DMS79 treated with DMSO at 0.1 percent for 48 hours (cell line): ENCODE measurements around the gene RAC2.
"Not testable (repeated sequence)": the region's sequence is repeated elsewhere in the genome, so short reads cannot be mapped to it uniquely, and the experiment has no call there.

ENCODE experiments used
- DNase-seq: peaks from one replicate; lab custom pipeline; 2025; lab: John Stamatoyannopoulos, UW

RAC2 gene

DNA sequence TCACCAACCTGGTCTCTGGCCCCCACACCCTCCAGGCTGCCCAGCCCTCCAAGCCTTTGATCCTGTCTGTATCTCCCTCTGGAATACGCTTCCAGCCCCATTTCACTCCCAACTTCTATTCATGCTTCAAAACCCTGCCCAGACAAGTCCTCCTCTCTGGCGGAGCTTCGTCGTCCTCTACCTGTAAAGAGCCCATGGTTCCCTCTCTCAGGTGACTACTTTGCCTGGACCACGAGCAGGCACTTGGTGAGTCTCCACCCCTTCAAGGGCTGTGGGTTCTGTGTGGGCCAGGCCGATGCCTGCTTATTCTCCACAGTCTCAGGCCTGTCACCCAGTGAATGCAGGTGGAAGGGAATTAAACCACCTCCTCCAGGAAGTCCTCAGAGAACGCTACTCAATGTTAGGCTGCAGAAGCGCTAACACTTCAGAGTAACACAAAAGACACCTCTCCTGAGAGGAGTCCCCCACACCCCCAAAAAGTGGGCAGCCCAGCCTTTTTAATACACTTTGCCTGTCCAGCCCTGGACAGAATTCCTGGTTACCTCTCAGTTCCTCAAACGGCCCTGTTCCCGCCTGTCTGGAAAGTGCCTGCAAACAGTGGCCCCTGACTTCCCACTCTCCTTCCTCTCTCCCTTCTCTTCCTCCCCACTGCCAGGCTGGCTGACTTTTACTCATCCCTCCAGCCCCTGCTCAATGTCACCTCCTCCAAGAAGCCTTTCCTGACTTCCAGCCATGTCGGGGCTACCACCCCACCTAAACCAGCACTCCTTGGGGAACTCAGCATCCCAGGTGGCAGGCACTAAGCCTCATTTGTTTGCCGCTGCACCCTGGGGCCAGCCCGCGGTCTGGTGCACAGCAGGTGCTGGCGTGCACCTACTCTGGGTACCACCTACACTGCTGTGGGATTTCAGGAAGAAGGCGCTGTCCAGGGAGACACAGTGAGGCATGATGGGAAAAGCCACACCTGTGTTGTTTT lies 9.0 kb downstream of the RAC2 start:
- no peak for DNase-seq

DNA sequence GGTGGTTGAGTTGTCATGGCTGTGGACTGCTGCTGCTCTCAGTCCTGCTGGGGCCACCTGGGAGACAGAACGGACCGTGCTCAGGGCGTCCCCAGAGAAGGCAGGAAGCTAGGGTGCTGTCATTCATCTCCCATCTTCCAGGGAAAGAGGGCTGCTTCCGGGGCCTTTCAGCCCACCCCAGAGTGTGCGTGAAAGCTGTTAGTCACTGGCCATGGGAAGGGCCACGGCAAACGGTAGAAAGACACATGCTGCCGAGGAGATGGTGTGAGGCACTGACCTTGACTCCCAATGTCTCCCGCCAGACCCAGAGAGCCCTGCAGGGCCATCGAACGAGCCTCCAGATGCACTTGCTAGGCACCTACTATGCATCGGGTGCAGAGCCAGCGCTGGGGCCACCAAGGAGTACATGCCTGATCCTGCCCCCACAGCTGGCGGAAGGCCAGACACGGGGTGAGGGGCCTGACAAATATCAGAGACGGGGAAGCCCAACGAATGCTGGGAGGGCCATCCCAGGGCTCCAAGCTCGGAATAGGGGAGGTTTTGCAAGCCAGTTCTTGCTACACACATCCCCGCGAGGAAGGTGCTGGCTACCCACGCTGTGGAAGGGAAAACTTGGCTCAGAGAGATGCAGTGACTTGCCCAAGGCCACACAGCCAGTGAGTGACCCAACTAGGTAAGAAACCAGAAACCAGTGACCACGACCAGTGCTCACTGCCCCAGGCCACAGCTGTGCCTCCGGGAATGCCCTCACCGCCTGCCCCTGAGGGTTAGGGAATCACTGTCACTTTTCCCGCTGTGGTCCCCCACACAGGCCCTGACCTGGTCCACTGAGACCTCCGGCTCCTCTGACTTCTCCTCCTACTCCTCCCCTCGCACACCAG lies 10.1 kb downstream of the RAC2 start:
- DNase-seq: no peak

DNA sequence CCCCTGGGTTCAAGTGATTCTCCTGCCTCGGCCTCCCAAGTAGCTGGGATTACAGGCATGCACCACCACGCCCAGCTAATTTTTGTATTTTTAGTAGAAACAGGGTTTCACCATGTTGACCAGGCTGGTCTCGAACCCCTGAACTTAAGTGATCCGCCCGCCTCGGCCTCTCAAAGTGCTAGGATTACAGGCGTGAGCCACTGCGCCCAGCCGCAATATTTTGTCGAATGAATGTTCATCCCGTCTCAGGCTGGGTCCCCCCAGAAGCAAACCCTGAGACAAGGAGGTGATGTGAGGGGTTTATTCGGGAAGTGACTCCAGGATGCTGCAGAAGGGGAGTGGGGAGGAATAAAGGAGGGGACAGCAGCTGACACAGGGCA lies 10.7 kb downstream of the RAC2 start:
- not testable (repeated sequence) for DNase-seq

DNA sequence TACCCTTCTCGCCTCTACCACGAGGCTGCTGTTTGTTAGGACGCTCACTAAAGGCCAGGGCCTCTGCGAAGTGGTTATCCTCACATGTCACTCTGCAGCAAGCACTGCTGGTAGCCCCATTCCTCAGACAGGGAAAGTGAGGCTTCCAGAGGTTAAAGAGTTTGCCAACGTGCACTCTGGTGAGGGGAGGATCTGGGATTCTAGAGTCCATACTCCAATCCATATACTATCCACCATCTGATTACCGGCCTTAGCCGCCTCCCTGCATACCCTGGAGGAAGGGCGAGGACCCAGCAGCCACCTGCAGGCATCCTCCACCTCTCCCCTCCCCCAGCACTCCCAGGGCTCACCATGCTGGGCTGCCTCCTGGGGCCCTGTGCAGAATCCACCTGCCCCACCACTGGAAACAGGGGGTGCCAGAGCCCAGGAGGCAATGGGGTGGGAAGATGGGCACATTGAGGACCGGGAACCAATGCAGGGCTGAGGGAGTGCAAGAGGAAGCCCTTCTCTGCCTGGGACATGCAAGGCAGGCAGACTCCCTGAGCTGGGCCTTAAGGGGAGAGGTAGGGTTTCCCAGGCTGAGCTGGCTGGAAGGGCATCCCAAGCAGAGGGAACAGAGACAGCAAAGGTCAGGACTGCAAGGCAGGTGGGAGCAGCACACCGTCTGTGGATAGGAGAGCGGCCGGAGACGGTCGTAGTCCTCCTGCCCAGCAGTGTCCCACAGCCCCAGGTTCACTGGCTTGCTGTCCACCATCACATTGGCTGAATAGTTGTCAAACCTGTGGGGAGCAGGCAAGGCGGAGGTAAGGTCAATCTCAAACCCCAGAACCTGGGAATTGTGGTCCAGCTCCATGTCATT lies 11.7 kb downstream of the RAC2 start:
- no peak for DNase-seq

DNA sequence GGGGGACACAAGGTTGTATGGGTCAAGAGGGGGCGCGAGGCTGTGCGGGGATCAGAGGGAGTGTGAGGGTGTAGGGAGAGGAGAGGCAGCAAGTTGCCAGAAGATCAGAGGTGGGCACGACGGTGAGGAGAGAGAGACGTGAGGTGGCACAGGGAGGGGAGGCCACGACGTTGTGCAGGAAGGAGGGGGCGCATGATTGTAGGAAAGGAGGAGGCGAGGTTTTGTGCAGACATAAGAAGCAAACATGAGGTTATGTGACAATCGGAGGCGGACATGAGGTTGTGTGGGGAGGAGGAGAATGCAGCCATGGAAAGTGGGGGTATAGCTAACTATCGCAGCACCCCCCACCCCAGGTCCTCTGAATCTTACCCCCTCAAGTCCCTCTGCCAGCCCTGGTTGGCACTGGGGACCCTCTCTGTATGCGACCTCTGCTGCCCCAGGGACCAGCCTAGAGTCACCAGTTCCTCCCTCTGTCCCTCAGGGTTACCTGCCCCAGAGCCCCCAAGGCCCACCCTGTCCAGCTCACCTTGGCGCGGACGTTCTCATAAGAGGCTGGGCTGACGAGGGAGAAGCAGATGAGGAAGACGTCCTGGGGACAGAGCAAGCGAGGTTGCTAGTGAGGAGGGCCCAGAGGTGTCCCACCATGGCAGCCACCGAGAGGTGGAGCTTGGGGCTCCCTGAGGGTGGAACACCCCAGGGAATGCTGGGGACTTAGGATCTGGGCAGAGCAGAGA lies 12.5 kb downstream of the RAC2 start:
- DNase-seq: no peak

DNA sequence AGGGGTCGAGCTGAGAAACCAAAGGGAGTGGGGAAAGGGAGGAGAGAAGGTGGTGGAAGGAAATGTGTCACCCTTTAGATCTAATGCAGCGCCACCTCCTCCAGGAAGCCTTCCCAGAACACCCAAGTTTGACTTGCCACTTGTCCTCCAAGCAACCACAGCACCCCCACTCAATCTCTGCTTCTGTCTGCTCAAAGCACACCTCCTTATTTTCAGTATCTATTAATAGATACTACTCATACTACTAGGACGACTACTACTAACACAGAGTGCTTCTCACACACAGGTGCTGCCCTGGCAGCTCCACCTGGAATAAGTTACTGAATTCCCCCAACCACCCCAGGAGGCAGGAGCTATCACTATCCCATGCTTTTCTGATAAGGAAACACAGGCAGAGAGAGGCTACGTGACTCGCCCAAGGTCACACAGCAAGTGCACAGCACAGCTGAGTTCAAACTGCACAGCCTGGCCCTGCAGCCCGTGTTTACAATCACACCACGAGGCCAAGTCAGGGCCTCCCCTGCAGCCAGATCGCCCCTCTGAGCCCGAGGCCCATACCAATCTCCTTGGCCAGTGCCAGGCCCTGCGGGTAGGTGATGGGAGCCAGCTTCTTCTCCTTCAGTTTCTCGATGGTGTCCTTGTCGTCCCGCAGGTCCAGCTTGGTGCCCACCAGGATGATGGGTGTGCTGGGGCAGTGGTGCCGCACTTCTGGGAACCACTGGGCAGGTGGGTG lies 13.2 kb downstream of the RAC2 start:
- no peak for DNase-seq

DNA sequence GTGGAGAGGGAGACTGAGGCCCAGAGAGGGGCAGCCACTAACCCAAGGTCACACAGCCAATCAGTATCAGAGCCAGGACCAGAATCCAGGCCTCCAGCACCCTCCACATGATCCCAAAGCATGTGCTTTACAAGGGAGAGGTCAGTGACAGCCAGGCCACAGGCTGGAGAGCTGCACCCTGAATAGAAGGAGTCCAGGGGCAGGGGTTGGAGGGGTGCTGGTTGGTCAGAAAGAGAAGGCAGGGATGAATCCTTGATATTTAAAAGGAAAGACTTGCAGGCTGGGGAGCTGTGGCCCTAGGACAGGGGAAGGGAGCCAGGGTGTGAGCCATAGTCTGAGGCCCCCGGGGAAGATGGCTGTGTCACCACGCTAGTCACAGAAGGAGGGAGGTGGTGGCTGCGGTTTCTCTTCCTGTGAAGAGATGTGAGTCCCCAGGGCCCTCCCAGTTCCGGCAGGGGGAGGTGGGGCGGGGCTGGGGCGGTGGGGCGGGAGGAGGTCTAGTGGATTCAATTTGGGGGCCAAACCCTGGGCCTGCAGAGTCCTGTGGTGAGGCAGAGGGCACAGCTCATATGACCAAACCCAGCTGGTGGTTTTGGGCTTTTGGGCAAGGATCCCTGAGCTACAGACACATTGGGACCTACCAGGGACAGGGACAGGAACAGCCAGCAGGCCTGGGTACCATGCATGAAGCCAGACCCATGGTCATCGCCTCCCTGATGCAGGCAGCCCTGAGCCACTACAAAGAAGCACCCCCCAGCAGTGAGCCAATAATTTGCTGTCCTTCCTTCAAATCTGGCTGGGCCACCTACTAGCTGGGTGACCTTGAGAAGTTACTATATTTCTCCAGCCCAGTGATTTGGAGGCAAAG lies 14.0 kb downstream of the RAC2 start:
- DNase-seq: no peak

DNA sequence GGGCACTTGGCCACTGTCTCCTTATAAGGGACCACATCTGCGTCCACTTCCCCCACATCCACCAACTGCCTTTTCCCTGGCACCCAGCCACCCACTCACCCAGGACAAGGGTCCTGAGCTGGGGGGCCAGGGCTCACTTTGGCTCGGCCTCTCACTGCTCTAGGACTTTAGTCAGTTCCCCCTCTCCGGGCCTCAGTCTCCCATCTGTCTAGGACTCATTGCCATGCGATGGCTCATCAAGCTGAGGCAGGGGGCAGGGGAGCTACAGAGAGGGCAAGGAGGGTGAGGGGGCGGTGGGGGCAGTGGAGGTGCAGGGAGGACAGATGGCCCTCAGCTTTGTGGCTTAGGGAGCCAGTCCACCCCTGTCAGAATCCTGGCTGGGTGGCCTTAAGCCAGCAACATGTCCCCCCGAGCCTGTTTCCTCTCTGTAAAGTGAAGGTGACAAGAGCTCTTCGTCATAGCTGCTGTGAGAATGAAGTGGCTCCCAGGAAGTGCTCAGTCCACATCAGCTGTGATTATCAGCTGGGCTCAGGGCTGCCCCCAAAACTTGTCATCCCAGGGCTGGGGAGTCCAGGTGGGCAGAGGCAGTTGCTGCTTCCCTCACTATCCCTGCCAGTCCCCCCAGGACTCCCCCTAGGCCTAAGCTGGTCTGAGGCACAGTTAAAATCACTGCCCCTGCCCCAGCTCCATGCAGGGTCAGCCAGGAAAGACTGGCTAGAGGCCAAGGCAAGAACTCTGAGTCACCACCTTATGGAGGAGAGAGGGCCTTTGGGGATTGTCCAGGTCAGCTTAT lies 14.9 kb downstream of the RAC2 start:
- DNase-seq: peak; percentile 2

DNA sequence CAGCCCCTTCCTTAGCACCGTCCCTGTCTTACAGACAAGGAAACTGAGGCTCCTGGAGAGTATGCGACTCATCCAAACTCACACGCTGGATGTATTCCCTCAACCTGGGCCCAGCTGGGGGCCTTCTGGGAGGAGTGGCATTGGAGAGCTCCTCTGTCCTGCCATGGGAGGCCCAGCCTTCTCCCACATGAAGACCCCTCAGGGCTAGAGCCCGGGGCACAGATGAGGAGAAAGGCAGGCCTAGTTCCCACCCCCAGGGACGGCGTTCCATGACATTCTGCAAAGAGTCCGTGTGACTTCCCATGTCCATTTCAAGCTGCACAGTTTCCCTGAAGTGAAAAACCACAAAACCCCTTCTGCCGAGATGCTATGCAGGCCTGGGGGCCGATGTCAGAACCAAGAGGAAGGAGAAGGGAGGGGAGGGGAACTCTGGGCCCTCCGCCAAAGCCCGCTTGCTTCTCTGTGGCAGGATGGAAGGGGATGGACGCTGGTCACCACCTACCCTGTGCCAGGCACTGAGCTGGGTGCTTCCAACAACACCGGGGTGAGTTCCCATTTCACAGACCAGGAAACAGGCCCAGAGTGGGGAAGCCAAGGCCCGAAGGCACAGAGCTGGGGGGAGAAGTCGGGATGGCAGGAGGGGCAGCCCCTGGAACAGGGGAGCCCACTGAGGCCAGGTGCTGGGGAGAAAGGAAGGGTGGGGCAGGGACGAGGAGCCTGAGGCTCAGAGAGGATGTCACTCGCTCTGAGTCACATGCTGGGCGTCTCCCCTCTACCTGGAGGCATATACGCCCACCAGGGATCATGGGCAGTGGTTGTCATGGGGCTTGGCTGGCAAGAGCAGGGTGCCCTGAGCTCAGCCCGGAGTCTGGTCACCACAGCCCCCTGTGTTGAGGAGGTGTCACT lies 15.7 kb downstream of the RAC2 start:
- DNase-seq: no peak

DNA sequence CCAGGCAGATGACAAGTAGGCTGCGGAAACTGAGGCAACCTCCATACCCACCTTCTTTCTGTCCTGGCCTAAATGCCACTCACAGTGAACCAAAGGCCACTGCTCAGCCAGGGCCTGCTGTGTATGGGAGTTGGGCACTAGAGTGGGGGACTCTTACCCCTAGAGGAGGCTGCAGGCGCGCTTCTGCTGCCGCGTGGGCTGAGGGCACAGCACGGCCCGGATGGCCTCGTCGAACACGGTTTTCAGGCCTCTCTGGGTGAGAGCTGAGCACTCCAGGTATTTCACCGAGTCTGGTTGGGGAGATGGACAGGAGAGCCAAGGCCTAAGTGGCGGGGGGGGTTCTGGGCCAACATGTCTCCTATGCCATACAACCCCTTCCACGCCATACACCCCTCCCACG lies 17.6 kb downstream of the RAC2 start:
- no peak for DNase-seq

DNA sequence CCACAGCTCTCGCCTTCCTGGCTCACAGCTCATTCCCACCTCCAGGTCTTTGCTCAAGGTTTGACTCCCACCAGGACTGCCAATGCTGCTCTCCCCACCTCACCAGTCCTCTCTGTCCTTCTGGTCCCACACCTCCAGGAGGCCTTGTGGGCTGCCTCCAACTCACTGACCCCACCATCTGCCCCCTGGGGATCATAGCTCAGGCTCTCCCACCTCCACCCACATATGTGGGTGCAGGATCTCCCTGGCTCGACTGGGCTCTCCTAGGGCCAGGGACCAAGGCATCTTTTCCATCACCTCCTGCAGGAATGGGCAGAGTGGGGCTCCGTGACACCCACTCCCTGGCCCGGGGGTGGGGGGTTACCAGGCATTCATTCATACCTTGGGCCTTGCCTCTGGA lies 18.0 kb downstream of the RAC2 start:
- DNase-seq: no peak

DNA sequence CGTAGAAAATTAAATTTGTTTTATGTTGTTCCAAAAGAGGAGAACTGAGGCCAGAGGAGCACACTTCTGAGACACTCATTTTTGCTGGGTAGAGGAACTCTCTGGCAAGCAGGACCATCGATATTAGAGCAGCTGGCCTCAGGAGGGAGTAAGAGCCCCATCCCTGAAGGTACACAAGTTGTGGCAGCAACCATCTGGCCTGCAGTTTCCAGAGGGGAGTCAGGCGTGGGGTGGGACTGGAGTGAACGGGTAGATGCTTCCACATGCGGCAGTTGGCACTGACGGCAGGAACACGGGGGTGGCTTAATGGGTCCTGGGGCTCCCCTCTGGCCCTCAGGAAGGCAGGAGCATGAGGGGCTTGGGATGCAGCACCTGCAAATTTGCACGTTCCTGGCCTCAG lies 18.6 kb downstream of the RAC2 start:
- no peak for DNase-seq

DNA sequence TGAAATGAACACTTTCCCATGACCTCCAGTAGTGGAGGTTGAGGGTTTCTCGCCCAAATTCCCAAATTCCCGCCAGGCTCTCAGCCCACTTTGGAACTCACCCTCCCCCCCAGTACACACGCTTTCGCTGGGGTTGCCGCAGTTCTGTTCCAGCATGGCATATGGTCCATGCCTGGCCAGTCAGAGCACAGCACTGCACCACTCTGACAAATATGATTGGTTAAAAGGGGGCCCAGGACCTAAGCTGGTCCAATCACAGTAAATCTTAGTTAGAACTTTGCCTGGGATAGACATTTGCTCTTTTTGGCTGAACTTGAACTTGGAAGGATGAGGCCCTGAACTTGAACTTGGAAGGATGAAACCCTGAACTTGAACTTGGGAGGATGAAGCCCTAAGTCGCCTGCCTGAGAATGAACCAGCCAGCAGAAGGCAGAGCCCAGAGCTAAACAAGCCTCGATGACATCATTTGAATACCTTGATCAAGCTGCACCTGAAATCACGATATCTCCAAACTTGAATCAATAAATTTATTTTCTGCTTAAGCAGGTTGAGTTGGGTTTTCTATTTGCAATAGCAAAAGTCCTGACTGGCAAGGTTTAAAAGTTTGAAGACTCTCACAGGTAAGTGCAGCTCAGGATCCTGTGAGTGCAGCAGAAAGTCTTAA lies 19.2 kb downstream of the RAC2 start:
- DNase-seq: no peak

DNA sequence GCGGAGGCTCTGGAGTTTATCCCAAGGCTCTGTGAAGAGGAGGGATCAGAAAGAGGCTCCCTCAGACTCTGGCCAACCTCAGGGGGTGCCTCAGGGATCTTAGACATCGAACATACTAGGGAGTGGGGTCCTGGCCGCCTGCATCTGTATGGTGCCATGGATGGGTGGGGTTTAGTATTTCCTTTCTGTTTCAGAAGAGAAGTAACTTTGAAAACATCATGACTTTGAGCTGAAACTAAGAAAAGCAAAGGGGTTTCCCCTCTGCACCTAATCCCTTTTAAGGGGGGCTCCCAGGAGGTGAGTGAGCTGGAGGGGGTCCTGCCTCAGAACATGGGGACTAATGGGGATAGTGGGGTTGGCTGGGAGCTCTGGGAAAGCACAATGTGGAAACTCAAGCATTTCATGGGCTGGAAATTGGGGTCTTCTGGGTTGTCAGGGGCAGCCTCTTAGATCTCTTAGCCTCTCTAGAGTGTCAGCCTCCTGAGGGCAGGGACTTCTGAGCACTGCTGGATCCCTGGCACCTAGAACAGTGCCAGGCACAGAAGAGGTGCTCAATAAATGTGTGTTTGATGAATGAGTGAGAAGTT lies 20.0 kb downstream of the RAC2 start:
- no peak for DNase-seq

DNA sequence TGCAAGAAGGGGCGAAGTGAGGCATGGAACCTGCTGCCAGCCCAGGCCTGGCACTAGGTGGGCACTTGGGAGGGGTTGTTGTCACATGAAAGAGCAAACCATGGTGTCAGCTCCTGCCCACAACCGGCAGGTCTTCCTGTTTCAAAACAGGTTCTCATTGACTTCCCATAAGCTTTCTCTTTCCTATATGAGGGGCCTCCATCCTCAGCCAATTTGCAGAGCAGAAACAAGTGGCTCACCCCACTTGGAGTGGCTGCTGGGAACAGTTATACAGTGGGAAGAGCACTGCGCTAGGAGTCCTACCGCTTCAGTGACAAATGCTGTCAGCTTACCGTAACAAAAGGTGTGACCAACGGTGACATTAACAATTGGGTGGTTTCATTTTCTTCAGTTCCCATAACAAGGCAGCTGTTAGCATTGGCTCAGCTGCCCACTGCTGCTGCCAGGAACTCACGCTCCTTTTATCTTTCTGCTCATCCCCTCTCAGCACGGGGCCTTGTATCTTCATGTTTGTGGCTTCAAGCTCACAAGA lies 21.6 kb downstream of the RAC2 start:
- no peak for DNase-seq
